Stimulated activated CD4-positive, alpha-beta T cell treated with anti-CD3 and anti-CD28 coated beads, Interleukin-2, amount 100 ng/mL, for 24 hours (primary cell): ENCODE data around the gene MAPK7.
"Not testable (repeated sequence)": the region's sequence is repeated elsewhere in the genome, so short reads cannot be mapped to it uniquely, and the experiment has no call there.

Source experiments
- DNase-seq, 2 donors: peaks; one replicate each; pipeline ENCODE4 v3.0.0-alpha.2; 2020

Gene MAPK7

GRCh38 chr17:19343671-19344151, 34.6 kb upstream of the MAPK7 start:
- no peak for DNase-seq

GRCh38 chr17:19344311-19345066, 33.8 kb upstream of the MAPK7 start:
- no peak for DNase-seq

- DNase-seq = no peak
These were observed 33.2 kb upstream of the MAPK7 start for GRCh38 chr17:19345067-19345460.

GRCh38 chr17:19345486-19346350, 32.6 kb upstream of the MAPK7 start:
- DNase-seq = no peak

GRCh38 chr17:19346351-19347255, 31.7 kb upstream of the MAPK7 start:
- no peak for DNase-seq

GRCh38 chr17:19347323-19348080, 30.8 kb upstream of the MAPK7 start:
- no peak for DNase-seq

DNA sequence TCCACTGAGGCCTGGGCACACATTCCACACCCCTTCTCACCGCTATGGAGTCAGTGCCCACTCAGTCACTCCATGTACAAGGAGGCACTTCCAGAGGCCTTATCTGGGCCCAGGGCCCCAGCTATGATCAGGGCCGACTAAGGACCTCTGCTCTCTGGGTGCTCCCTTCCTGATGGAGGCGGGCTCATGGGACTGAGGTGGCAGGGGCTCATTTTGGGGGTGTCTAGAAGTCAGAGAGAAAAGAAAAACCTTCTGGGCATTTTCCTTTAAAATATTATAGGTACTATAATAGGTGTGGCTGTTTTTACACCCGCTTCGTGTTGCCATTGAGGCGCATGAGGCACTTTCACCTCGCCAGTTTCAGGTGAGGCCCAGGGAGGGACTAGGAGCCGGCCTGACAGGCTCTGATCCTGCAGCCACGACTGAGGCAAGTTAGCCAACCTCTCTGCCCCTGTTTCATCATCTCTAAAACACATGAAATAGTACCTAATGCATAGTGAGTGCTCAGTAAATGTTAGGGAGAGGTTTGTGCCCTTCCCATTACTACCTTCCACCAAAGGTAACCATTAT, 30.1 kb upstream of the MAPK7 start:
- DNase-seq = no peak

GRCh38 chr17:19348806-19349205, 29.5 kb upstream of the MAPK7 start:
- no peak for DNase-seq

- not testable (repeated sequence) for DNase-seq
These were observed 24.9 kb upstream of the MAPK7 start for GRCh38 chr17:19353401-19353800.

DNA sequence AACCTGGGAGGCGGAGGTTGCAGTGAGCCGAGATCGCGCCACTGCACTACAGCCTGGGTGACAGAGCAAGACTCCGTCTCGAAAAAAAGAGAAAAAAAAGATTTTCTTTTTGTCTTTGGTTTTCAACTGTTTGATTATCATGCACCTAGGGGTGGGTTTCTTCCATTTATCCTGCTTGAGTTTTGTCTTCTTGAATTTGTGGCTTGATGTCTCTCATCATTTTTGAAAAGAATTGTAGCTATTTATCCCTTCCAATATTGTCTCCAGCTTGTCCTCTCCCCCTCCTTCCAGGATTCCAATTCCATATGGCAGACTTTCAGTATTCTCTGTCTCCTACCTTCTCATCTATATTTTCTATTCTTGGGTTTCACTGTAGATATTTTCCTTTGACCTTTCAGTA, 23.6 kb upstream of the MAPK7 start:
- DNase-seq = no peak

GRCh38 chr17:19357351-19357750, 20.9 kb upstream of the MAPK7 start:
- DNase-seq = no peak

- no peak for DNase-seq
These were observed 20.5 kb upstream of the MAPK7 start for GRCh38 chr17:19357761-19358160.

DNA sequence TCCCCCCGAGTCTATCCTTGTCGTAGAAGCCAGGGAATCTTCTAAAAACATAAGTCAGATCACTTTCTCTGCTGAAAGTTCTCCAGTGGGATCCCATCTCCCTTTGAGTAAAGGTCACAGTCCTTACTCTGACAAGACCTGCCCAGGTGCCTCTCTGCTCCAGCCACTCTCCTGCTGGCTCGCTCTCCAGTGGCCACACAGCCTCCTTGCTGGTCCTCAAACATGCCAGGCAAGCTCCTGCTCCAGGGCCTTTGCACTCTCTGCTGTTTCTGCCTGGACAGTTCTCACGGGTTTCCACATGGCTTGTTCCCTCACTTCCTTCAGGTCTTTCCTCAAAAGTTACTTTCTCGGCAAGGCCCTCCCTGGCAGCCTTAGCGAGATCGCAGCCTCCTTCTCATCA, 19.1 kb upstream of the MAPK7 start:
- DNase-seq = no peak

GRCh38 chr17:19359856-19360255, 18.4 kb upstream of the MAPK7 start:
- no peak for DNase-seq

- no peak for DNase-seq
These were observed 17.5 kb upstream of the MAPK7 start for GRCh38 chr17:19360772-19361171.

- no peak for DNase-seq
These were observed 17.0 kb upstream of the MAPK7 start for GRCh38 chr17:19361326-19361725.

DNA sequence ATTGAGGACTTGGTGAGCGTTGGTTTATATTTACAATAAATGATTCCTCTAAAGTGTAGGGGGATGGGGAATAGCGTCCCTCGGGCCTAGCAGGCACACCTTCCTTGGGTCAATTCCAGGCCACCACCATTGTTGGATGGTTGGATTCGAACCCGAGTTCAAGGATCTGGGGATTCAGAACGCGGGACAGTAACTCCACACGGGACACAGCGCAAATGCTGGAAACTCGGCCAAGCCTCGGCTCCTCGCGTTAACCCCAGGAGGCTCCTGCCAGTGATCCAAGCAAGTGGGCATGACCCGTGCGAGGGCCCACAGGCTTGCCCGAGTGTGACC, 16.4 kb upstream of the MAPK7 start:
- DNase-seq = no peak

- DNase-seq = peak; percentile 92 to 93
These were observed 15.8 kb upstream of the MAPK7 start, which contains the start of gene B9D1 for GRCh38 chr17:19362277-19363113. TSS of gene B9D1 (minus strand) at chr17:19362723. CDS start at chr17:19362569, 154 bp downstream.

DNA sequence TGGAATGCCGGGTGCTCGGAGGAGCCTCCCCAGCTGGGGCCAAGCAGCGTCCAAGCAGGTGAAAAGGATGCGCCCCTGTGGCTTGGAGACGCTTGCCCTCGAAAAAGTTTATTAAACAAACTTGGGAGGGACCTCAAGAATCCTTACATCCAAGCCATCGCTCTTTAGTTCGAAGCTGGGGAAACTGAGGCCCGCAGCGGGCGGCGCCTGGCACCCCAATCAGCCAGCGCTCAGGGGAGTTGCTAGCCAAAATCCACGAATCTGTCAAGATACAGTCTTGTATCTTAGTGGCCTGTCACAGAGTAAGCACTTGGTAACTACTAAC, 15.2 kb upstream of the MAPK7 start:
- DNase-seq = no peak

DNA sequence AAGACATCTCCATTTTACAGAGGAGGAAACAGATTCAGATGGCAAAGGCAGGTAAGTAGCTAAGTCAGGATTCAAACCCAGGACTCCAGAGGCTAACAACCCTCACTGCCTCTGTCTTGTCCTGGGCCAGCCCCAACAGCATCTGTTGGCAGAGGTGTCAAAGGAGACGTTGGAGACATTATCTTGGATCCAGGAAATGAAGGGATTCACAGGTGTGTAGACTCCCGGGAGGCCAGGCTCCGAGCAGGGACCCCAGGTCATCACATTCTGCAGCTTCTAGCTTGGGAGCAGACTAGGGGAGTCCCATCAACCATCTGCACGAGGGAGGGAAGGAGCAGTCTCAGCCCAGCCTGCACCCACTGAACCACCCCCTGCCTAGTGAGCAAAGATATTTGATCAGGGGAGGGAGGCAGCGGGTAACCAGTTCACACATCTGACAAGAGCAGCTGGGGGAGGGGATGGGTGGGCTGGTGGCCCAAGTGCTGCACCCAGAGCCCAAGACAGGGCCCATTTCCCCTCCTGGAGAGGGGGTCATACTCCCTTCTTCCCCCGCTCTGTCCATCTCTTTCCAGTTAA, 14.8 kb upstream of the MAPK7 start:
- no peak for DNase-seq
